GM23338 (cell line): ENCODE results near the gene IGSF22.
"Not testable (repeated sequence)": the region's sequence is repeated elsewhere in the genome, so short reads cannot be mapped to it uniquely, and the experiment has no call there.

Experiments
- EZH2 ChIP-seq: fragments of 200-600 bp; sonication (generic); IDR thresholded peaks from one replicate; pipeline ENCODE4 v1.8.0; 2017; ENCODE audit warnings: antibody characterized with exemption, mild to moderate bottlenecking, low read depth; ENCODE audit not compliant: unreplicated experiment
- EZH2phosphoT487 ChIP-seq: fragments of 200-600 bp; sonication (generic); IDR thresholded peaks from one replicate; pipeline ENCODE4 v1.8.1; 2018; ENCODE audit warnings: antibody characterized with exemption; ENCODE audit not compliant: unreplicated experiment
- POLR2AphosphoS5 ChIP-seq: IDR thresholded peaks from 2 replicates; pipeline ENCODE4 v1.6.1; 2016; ENCODE audit warnings: antibody characterized with exemption, low read depth
- TF ChIP-seq, protein P1 (sequence below), 2 experiments: fragments of 200-600 bp in 1 of 2; sonication (generic) in 1 of 2; conservative IDR thresholded peaks; 2 replicates each; pipeline versions ENCODE4 v1.5.1 to v1.6.1; 2016 to 2017; ENCODE audit warnings: antibody characterized with exemption in 2 of 2, low read depth in 2 of 2, mild to moderate bottlenecking in 2 of 2, moderate library complexity in 1 of 2

DNA sequence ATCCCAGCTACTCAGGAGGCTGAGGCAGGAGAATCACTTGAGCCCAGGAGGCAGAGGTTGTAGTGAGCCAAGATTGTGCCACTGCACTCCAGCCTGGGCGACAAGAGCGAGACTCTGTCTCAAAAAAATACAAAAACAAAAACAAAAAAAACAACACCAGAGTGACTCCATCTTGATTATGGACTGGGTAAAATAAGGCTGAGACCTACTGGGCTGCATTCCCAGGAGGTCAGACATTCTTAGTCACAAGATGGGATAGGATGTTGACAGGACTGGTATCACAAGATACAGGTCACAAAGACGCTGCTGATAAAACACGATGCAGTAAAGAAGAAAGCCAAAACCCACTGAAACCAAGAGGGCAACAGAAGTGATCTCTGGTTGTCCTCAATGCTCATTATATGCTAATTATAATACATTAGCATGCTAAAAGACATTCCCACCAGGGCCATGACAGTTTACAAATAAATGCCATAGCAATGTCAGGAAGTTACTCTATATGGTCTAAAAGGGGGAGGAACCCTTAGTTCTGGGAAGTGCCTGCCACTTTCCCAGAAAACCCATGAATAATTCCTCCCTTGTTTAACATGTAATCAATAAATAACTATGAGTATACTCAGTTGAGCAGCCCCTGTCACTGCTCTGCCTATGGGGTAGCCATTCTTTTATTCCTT lies 34.4 kb downstream of the IGSF22 start:
- TF ChIP-seq POLR2AphosphoS5, EZH2phosphoT487, EZH2: not testable (repeated sequence)
- TF ChIP-seq, protein P1, sequence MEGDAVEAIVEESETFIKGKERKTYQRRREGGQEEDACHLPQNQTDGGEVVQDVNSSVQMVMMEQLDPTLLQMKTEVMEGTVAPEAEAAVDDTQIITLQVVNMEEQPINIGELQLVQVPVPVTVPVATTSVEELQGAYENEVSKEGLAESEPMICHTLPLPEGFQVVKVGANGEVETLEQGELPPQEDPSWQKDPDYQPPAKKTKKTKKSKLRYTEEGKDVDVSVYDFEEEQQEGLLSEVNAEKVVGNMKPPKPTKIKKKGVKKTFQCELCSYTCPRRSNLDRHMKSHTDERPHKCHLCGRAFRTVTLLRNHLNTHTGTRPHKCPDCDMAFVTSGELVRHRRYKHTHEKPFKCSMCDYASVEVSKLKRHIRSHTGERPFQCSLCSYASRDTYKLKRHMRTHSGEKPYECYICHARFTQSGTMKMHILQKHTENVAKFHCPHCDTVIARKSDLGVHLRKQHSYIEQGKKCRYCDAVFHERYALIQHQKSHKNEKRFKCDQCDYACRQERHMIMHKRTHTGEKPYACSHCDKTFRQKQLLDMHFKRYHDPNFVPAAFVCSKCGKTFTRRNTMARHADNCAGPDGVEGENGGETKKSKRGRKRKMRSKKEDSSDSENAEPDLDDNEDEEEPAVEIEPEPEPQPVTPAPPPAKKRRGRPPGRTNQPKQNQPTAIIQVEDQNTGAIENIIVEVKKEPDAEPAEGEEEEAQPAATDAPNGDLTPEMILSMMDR (conservative IDR thresholded peaks at IDR 0.05; ENCODE audit: low read depth in 2 of 2) = not testable (repeated sequence)
